ENCODE measurements around the gene TBCD.

Gene TBCD

GRCh38 chr17:82716203-82717010, 35.5 kb upstream of the TBCD start, which contains the start of gene FN3KRP:
TSS of gene FN3KRP (plus strand) at chr17:82716706. CDS start at chr17:82716756, 50 bp downstream.
- Mint-ChIP-seq H3K4me3 (peak within 1 kb of the TSS; percentile 93), H3K27me3 (no peaks in the 10 kb centered on the region), H3K27ac (ENCODE audit: low read depth) (peak within 1 kb of the TSS; percentile 49), H3K36me3 (ENCODE audit: insufficient read depth) (peaks cover 19% of the 10 kb centered on the region), H3K9me3 (no peaks in the 10 kb centered on the region), H3K4me1 (peaks cover 13% of the 10 kb centered on the region)
- ATAC-seq (replicated peaks; ENCODE audit: extremely low read depth, poor library complexity, severe bottlenecking) (peak; percentile 94), DNase-seq (ENCODE audit: low spot score in 2 of 2) (peak; percentile 69 to 80)

- no peak overlapping the region for H3K4me3 Mint-ChIP-seq
- no peak for DNase-seq (ENCODE audit: low spot score in 2 of 2)
- H3K27ac Mint-ChIP-seq (ENCODE audit: low read depth), result no peak overlapping the region
- H3K4me1 Mint-ChIP-seq, result peaks cover 13% of the 10 kb centered on the region
- ATAC-seq (replicated peaks; ENCODE audit: extremely low read depth, poor library complexity, severe bottlenecking), result no peak
- H3K9me3 Mint-ChIP-seq, result no peaks in the 10 kb centered on the region
- no peaks in the 10 kb centered on the region for H3K27me3 Mint-ChIP-seq
- peaks cover 28% of the 10 kb centered on the region for H3K36me3 Mint-ChIP-seq (ENCODE audit: insufficient read depth)
Observed at GRCh38 chr17:82718986-82719685, 32.7 kb upstream of the TBCD start.

- Mint-ChIP-seq H3K4me1 (peaks cover 13% of the 10 kb centered on the region), H3K27me3 (no peaks in the 10 kb centered on the region), H3K36me3 (ENCODE audit: insufficient read depth) (peaks cover 28% of the 10 kb centered on the region), H3K9me3 (no peaks in the 10 kb centered on the region), H3K27ac (ENCODE audit: low read depth) (no peak overlapping the region), H3K4me3 (no peak overlapping the region)
- DNase-seq (ENCODE audit: low spot score in 2 of 2), result no peak
- ATAC-seq (replicated peaks; ENCODE audit: extremely low read depth, poor library complexity, severe bottlenecking), result no peak
Observed at GRCh38 chr17:82720204-82720603, 31.7 kb upstream of the TBCD start.

GRCh38 chr17:82722341-82723013, 29.4 kb upstream of the TBCD start:
- peaks cover 8% of the 10 kb centered on the region for H3K4me1 Mint-ChIP-seq
- no peak overlapping the region for H3K4me3 Mint-ChIP-seq
- no peaks in the 10 kb centered on the region for H3K27me3 Mint-ChIP-seq
- H3K9me3 Mint-ChIP-seq, result no peaks in the 10 kb centered on the region
- peaks cover 35% of the 10 kb centered on the region for H3K36me3 Mint-ChIP-seq (ENCODE audit: insufficient read depth)
- no peak overlapping the region for H3K27ac Mint-ChIP-seq (ENCODE audit: low read depth)
- DNase-seq (ENCODE audit: low spot score in 2 of 2) (no peak), ATAC-seq (replicated peaks; ENCODE audit: extremely low read depth, poor library complexity, severe bottlenecking) (no peak)

GRCh38 chr17:82723169-82723807, 28.6 kb upstream of the TBCD start:
- Mint-ChIP-seq H3K9me3 (no peaks in the 10 kb centered on the region), H3K27me3 (no peaks in the 10 kb centered on the region), H3K27ac (ENCODE audit: low read depth) (no peak overlapping the region), H3K4me3 (no peak overlapping the region), H3K36me3 (ENCODE audit: insufficient read depth) (peaks cover 40% of the 10 kb centered on the region), H3K4me1 (peaks cover under 1% of the 10 kb centered on the region)
- no peak for ATAC-seq (replicated peaks; ENCODE audit: extremely low read depth, poor library complexity, severe bottlenecking)
- no peak for DNase-seq (ENCODE audit: low spot score in 2 of 2)

GRCh38 chr17:82726427-82726826, 25.4 kb upstream of the TBCD start:
- Mint-ChIP-seq H3K27ac (ENCODE audit: low read depth) (no peak overlapping the region), H3K36me3 (ENCODE audit: insufficient read depth) (peaks cover 24% of the 10 kb centered on the region), H3K4me3 (no peak overlapping the region), H3K4me1 (no peaks in the 10 kb centered on the region), H3K27me3 (no peaks in the 10 kb centered on the region), H3K9me3 (no peaks in the 10 kb centered on the region)
- no peak for DNase-seq (ENCODE audit: low spot score in 2 of 2)
- ATAC-seq (replicated peaks; ENCODE audit: extremely low read depth, poor library complexity, severe bottlenecking), result no peak

- Mint-ChIP-seq H3K36me3 (ENCODE audit: insufficient read depth) (peaks cover 17% of the 10 kb centered on the region), H3K4me1 (no peaks in the 10 kb centered on the region), H3K27ac (ENCODE audit: low read depth) (no peak overlapping the region), H3K9me3 (peaks cover 8% of the 10 kb centered on the region), H3K4me3 (no peak overlapping the region), H3K27me3 (no peaks in the 10 kb centered on the region)
- ATAC-seq (replicated peaks; ENCODE audit: extremely low read depth, poor library complexity, severe bottlenecking) (no peak), DNase-seq (ENCODE audit: low spot score in 2 of 2) (no peak)
Observed at GRCh38 chr17:82729479-82730260, 22.2 kb upstream of the TBCD start.

DNA sequence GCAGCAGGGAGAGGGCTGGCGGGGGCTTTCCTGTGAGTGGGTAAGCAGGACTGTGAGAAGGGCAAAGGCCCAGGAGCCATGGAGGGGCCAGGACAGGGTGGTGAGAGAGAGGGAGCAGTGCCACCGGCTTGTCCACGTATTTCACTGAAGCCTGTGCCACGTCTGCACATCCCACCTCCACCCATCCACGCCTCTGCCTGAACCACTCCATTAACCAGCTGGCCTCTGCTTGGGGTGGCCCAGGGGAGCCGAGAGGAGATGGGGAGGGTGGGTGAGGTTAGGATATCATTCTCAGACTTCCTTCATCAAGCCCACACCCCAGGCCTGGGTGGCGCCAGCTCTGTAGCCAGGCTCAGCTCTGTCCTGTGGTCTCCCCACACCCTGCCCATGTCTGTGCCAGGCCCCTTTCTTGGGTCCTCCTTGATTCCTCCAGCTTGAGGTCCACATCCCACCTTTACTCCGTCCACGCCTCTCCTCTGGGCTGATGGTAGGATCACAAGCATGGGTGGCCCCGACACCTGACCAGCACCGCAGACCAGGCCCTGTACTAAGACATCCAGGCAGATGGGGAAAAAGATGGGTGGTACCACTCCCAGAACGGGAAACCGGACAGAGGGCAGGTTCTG, 19.6 kb upstream of the TBCD start:
- H3K4me3 Mint-ChIP-seq, result no peak overlapping the region
- no peaks in the 10 kb centered on the region for H3K4me1 Mint-ChIP-seq
- DNase-seq (ENCODE audit: low spot score in 2 of 2), result no peak
- no peaks in the 10 kb centered on the region for H3K27me3 Mint-ChIP-seq
- H3K27ac Mint-ChIP-seq (ENCODE audit: low read depth), result no peak overlapping the region
- no peak for ATAC-seq (replicated peaks; ENCODE audit: extremely low read depth, poor library complexity, severe bottlenecking)
- peaks cover 10% of the 10 kb centered on the region for H3K36me3 Mint-ChIP-seq (ENCODE audit: insufficient read depth)
- peaks cover 8% of the 10 kb centered on the region for H3K9me3 Mint-ChIP-seq

DNA sequence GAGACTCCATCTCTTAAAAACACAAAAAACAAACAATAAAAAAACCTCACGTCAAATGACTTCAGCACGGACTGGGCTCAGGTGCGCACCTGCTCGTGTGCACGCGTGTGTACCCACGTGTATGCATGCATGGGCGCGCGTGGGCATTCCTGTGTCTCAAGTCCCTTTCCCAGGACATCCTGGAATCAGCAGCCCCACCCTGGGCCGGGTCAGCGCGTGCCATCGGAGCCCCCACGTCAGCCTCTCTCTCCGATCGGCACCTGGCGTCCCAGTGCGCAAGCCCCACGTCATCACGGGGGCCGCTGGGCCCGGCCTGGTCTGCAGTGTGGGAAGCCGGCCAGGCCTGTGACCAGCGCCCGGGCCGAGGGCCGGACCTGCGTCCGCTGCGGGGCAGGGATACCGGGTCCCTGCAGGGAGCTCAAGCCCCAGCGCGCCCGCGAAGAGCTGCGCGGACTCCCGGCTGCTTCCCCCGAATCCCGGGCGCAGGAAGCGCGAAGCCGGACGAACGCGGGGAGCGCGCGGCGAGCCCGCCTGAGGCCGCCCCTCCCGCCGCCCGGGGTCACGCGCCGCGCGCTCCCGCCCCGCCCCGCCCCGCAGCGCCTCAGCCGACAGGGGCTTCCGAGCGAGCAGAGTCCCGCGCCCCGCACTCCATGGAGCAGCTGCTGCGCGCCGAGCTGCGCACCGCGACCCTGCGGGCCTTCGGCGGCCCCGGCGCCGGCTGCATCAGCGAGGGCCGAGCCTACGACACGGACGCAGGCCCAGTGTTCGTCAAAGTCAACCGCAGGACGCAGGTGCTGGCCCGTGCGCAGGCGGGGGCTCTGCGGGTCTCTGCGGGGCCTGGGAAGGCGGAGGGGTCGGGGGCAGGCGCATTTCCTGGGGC, 16.6 kb upstream of the TBCD start, which contains the start of gene FN3K:
FN3K (plus strand) TSS at position 629 of the 880 bp plus-strand sequence; CDS start at position 651, 22 bp downstream.
- H3K36me3 Mint-ChIP-seq (ENCODE audit: insufficient read depth), result peaks cover 5% of the 10 kb centered on the region
- peak within 1 kb of the TSS; percentile 67 for H3K4me3 Mint-ChIP-seq
- peak within 1 kb of the TSS; percentile 13 for H3K27ac Mint-ChIP-seq (ENCODE audit: low read depth)
- H3K9me3 Mint-ChIP-seq, result peaks cover 8% of the 10 kb centered on the region
- DNase-seq (ENCODE audit: low spot score in 2 of 2) (no peak), ATAC-seq (replicated peaks; ENCODE audit: extremely low read depth, poor library complexity, severe bottlenecking) (peak; percentile 43)
- H3K27me3 Mint-ChIP-seq, result no peaks in the 10 kb centered on the region
- H3K4me1 Mint-ChIP-seq, result no peaks in the 10 kb centered on the region

DNA sequence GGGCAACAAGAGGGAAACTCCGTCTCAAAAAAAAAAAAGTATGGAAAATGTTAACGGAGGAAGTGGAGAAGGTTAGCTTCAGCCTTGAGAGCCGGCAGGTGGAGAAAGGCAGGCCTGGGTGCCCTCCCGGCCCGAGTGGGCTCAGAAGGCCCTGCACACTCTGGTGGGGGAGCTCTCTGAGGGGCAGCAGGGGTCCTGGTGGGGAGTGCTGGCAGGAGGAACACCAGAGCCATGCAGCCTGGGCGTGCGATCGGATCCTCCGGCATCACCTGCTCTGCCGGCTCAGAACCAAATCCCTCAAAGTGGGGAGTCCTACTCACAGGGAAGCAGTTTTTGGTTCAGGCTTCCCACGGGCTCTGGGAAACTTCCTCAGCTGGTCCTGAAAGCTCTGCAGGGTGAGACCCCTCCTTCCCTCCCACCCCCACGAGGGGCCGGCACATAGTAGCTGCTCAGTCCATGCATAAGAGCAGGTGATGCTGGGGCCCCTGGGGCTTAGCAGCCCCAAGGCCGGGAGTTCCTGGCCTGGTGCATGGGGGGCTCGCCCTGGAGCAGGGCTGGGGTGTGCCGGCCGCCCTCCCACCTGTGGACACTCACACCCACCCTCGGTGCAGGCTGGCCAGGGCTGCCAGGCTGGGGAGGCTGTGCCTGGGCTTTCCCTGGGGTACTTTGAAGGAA, 15.2 kb upstream of the TBCD start:
- Mint-ChIP-seq H3K4me1 (no peaks in the 10 kb centered on the region), H3K27ac (ENCODE audit: low read depth) (no peak overlapping the region), H3K36me3 (ENCODE audit: insufficient read depth) (peaks cover 5% of the 10 kb centered on the region), H3K4me3 (peak overlapping the region; percentile 67), H3K27me3 (no peaks in the 10 kb centered on the region), H3K9me3 (peaks cover 15% of the 10 kb centered on the region)
- ATAC-seq (replicated peaks; ENCODE audit: extremely low read depth, poor library complexity, severe bottlenecking) (no peak), DNase-seq (ENCODE audit: low spot score in 2 of 2) (no peak)

All from central memory CD8-positive, alpha-beta T cell (primary cell).